DMS 273 treated with DMSO at 0.1 percent for 48 hours (cell line): ENCODE measurements around the gene APOF.
"Not testable (repeated sequence)": the region's sequence is repeated elsewhere in the genome, so short reads cannot be mapped to it uniquely, and the experiment has no call there.

Source experiments
- DNase-seq: peaks from one replicate; lab custom pipeline; 2025; lab: John Stamatoyannopoulos, UW

Gene APOF

DNA sequence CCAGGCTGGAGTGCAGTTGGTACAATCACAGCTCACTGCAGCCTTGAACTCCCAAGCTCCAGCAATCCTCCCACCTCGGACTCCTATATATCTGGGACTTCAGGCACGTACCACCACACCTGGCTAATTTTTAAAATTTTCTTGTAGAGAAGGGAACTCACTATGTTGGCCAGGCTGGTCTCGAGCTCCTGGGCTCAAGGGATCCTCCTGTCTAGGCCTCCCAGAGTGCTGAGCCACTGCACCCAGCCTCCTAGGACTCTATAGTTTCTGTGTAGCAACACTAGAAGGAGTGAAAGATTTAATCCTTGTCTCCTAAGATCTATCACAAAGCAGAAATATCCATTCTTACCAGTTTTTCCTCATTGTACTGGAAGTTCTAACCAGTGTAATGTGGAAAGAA, 4.3 kb upstream of the APOF start:
- DNase-seq = no peak

DNA sequence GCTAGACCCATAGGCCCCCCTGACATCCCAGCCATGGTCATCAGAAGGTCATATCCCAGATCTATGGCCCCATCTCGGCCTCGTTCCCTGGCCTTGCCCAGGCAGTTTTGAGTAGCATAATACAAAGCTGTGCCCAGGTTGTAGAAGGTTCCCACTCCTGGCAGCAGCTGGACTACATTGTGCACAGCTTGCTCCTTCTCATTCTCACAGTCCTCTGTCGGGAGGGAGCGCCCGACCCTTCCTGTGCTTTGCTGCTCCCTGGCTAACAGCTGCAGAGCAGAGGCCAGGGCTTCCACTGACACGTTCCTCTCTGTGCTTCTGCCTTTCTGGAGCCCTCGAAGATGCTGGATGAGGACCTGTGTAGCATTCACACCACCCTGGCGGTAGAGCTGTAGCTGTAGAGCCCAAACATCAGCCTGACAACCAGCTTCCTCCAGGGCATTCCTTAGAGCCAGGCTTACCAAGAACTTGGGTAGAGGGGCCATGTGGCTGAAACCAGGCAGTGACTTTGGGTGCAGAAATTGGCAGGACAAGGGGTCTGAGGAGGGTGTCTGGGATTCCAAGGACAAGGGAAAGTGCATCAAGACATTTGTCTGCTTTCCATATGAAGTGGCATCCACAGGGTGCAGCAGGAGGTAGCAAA, 1.0 kb downstream of the APOF start:
- no peak for DNase-seq

- DNase-seq = peak; percentile 94
Measured at GRCh38 chr12:56359851-56360767, 2.5 kb downstream of the APOF start, which contains the start of gene STAT2. STAT2 (minus strand) TSS chr12:56360107; CDS start chr12:56356571, 3,536 bp downstream.

GRCh38 chr12:56358836-56359532, 3.7 kb downstream of the APOF start:
- DNase-seq = no peak

GRCh38 chr12:56351325-56351724, 11.3 kb downstream of the APOF start:
- no peak for DNase-seq

- DNase-seq = no peak
Measured at GRCh38 chr12:56350662-56351061, 12.0 kb downstream of the APOF start.

DNA sequence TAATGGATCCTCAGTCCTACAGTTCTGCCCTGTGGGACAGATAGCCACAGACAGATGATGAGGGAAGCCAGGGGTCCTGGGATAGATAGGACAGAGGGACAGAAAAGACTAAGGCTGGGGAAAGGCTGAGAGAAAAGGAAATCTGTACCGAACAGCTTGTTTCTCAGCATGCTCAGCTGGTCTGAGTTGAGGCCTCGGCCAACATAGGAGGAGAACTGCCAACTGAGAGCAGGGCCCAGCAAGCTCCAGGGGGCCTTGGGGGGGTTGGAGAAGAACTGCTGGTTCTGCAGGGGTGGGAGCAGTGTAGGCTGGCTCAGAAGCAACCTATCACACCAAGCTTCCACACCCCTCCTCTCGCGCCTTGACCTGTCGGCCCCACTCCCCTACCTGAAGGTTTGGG, 13.9 kb downstream of the APOF start:
- DNase-seq = no peak

DNA sequence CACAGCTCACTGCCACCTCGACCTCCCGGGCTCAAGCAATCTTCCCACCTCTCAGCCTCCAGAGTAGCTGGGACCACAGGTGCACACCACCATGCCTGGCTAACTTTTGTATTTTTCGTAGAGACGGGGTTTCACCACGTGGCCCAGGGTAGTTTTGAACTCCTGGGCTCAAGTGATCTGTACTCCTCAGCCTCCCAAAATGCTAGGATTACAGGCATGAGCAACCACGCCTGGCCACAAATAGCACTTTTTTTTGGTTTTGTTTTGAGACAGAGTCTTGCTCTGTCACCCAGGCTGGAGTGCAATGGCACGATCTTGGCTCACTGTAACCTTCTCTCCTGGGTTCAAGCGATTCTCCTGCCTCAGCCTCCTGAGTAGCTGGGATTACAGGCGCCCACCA, 15.4 kb downstream of the APOF start:
- DNase-seq = not testable (repeated sequence)

GRCh38 chr12:56346675-56347074, 16.0 kb downstream of the APOF start:
- no peak for DNase-seq

- DNase-seq = not testable (repeated sequence)
Measured at GRCh38 chr12:56342290-56342689, 20.4 kb downstream of the APOF start.

DNA sequence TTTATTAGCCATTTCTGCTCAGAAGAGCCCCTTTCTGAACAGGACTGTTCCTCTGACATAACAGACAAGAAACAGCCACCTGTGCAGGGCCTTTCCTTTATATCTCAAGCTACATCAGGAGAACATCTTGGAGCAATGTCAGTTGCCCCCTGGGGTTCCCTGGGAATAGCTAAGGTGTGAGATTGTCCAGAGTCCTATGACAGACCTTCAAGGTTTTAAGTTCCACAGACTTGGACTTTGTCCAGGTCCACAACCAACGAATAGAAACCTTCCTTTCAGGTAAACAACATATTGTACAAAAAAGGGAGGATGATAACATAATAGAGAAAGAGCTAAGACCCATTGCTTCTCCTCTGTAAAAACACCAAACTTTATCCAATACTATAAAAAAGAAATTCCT, 21.0 kb downstream of the APOF start:
- no peak for DNase-seq

GRCh38 chr12:56339158-56339422, 23.6 kb downstream of the APOF start:
- DNase-seq = no peak

- DNase-seq = no peak
Measured at GRCh38 chr12:56338308-56339157, 24.1 kb downstream of the APOF start, which contains the start of gene IL23A. IL23A (plus strand) TSS chr12:56338884; CDS start chr12:56339045, 161 bp downstream.

GRCh38 chr12:56337753-56338251, 24.9 kb downstream of the APOF start:
- DNase-seq = no peak

DNA sequence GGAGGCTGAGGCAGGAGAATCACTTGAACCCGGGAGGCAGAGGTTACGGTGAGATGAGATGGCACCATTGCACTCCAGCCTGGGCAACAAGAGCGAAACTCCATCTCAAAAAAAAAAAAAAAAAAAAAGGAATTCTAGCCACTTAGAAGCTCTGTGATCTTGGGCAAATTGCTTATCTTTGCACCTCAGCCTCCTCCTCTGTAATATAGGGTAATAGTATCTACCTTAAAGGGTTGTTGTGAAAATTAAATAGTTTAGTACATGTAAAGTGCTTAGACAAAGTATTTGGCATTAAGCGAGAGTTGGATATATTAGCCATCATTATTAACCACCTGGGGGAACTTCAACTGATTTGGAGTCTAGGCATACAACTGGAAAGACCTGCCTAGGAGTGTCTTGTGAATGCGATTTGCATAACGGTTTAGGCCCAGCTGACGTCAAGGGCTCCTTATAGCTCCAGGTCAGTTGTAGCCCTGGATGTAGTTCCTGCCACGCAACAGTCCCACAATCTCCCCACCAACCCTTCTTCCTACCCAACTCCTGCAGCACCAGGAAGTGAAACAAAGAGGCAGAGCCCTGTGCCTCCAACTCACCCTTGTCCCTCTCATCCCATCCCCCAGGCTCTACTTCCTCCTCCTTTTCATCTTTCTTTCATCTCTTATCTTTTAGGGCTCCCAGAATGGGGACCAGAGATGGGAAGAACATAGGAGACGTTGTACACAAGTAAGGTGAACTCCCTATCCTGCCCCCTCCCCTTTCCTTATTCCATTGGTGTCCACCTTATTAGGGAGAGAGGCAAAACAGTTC, 26.1 kb downstream of the APOF start:
- no peak for DNase-seq

GRCh38 chr12:56335527-56335926, 27.1 kb downstream of the APOF start:
- not testable (repeated sequence) for DNase-seq

GRCh38 chr12:56334490-56334793, 28.2 kb downstream of the APOF start:
- no peak for DNase-seq

DNA sequence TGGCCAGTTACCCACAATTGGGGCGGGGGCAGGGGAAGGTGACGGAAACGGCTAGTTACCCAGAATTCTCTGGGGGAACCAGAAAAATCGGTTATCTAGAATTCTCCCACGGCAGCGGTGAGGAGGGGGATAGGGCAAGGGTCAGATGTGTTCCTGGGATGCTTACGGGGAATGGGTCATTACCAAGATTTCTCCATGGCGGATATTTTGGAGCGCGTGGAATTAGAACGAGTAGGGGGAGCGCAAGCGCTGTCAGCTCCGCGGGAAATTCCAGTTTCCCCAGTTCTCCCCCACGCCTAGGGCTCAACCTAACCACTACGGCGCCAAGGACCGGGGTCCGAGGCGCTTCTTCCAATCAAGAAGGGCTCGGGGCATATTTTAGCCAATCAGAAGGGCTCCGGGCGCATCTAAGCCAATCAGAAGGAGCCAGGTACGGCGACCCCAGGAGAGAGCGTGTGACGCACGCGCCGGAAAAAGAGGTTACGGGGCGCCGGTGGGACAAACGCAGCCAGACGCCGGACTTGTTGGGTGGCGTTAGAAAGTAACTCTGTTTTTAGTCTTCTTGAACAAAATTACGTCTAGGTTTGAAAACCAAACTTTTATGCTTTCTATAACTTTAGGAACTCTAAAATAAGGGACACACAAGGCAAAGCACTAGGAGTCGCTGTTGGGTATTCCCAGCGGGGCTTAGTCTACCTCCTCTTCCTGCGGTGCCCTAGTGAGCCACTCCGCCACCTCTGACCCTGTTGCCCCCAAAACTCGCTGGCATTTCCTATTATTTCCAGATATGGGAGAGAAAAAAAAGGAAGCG, 28.8 kb downstream of the APOF start, which contains the start of gene PAN2:
TSS of gene PAN2 (minus strand) at position 322 of the 811 bp plus-strand sequence. CDS start 906 bp downstream, outside the sequence.
- DNase-seq = peak; percentile 87

- DNase-seq = no peak
Measured at GRCh38 chr12:56333197-56333678, 29.4 kb downstream of the APOF start.
